Mononuclear cell (primary cell): Measurements from ENCODE around the gene MAEA. TPM values are rescaled to one million over a fixed set of nuclear protein-coding genes. Genes with fewer than 3 reads are reported as not detected.
"Not testable (repeated sequence)": the region's sequence is repeated elsewhere in the genome, so short reads cannot be mapped to it uniquely, and the experiment has no call there.

ENCODE experiments used
- H3K27me3 ChIP-seq: 2 replicates; pipeline ENCODE4 v1.6.0; 2011; ENCODE audit warnings: low read length, control low read depth; ENCODE audit not compliant: insufficient read depth
- H3K4me1 ChIP-seq: 2 replicates; pipeline ENCODE4 v1.5.1; 2011; ENCODE audit warnings: mild to moderate bottlenecking, low read length, control low read depth; ENCODE audit not compliant: insufficient read depth
- H3K4me3 ChIP-seq: 2 replicates; pipeline ENCODE4 v1.5.1; 2011; ENCODE audit warnings: mild to moderate bottlenecking, low read length, moderate library complexity
- H3K9me3 ChIP-seq: 2 replicates; pipeline ENCODE4 v1.5.1; 2011; ENCODE audit warnings: low read depth, mild to moderate bottlenecking, control low read depth, low read length
- total RNA-seq: library from RNA; depleted of rRNA; stranded (reverse); fragments of >200 nt; gene quantifications from one replicate; pipeline ENCODE4 v1.2.3, GENCODE V29; 2012

MAEA gene
- total RNA-seq, 1 donor, result 33.8 TPM

DNA sequence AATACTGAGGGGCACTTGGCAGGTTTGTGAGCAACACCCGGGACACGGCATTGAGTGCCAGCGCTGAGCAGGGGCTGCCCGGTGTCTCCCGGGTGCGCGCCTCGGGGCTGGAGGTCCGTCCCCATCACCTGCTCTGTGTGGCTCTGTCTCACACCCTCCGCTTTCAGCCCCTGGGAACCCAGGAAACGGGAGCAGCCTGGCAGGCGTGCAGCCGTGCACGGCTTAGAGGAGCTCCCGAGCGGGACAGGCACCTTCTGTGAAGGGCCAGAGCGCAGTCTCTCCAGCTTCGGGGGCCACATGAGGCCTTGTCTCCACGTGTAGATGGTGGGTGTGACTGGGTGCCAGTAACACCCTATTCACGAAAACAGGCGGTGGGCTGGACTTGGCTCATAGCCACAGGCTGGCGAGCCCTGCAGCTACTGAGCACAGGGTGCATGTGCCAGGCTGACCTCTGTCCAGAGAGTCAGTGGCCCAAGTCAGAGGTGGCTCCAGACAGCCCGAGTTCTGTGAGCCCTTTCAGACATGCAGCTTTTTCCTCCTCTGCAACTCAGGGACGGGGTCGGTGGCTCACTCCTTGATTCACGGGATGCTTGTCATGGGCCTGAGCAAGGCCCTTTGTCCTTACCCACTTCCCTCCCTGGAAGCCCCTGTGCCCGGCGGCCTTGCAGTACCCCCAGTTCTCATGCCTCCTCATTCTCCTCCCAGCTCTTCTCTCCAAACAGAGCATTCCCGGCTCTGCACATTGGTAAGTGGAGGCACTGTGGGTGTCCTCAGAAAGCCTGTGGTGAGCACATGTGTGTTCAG lies 80.8 kb downstream of the MAEA start:
- no peaks in the 10 kb centered on the region for H3K4me1 ChIP-seq

DNA sequence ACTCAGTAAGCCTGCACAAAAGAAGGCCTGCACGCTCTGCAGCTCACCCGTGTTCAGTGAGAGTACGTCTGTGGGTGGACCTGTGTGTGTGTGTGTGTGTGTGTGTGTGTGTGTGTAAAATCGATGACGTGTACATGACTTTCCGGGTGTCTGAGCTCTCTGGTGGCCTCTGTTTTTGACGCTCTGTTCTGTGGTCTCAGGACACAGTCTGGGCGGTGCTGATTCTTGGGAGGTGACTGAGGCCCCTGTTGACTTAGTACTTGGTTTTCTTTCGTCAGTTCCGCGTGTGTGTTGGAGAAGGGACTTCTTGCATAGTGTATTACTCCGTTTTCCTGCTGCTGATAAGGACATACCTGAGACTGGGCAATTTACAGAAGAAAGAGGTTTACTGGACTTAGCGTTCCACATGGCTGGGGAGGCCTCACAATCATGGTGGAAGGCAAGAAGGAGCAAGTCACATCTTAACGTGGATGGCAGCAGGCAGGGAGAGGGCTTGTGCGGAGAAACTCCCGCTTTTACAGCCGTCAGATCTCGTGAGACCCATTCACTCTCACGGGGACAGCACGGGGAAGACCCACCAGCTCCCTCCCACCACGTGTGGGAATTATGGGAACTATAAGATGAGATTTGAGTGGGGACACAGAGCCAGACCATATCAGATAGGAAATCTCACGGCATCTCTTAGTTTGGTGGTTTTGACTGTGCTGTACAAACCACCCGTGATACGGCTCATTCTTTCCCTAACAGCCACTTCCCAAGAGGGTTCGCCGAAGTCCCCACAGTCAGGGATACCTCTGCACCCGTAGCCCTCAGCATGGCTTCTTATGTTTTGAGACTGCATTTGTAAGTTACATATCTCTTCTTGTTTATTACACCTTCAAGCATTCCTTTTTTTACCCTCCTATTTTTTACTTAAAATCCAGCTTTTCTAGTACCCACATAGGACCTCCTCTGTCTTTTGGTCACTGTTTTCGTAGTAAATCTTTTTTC lies 81.8 kb downstream of the MAEA start:
- no peak overlapping the region for H3K4me3 ChIP-seq
- no peaks in the 10 kb centered on the region for H3K4me1 ChIP-seq
- H3K9me3 ChIP-seq, result no peaks in the 10 kb centered on the region
- H3K27me3 ChIP-seq, result no peaks in the 10 kb centered on the region

More for the DNA sequence above, 80.8 kb downstream of the MAEA start:
- no peak overlapping the region for H3K4me3 ChIP-seq
- no peaks in the 10 kb centered on the region for H3K27me3 ChIP-seq
- H3K9me3 ChIP-seq, result no peaks in the 10 kb centered on the region

DNA sequence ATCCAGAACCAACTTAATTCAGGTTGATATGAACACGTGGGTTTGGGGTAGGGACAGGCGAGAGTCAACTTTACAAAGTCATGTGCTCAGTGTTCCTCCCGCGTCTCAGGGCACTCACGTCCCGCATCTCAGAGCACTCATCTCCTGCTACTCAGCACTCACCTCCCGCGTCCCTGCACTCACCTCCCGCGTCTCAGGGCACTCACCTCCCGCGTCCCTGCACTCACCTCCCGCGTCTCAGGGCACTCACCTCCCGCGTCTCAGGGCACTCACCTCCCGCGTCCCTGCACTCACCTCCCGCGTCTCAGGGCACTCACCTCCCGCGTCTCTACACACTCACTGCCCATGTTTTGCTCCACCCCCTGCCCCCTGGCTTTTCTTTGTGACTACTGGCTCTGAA lies 82.9 kb downstream of the MAEA start:
- not testable (repeated sequence) for H3K9me3 ChIP-seq, H3K27me3 ChIP-seq, H3K4me1 ChIP-seq, H3K4me3 ChIP-seq

DNA sequence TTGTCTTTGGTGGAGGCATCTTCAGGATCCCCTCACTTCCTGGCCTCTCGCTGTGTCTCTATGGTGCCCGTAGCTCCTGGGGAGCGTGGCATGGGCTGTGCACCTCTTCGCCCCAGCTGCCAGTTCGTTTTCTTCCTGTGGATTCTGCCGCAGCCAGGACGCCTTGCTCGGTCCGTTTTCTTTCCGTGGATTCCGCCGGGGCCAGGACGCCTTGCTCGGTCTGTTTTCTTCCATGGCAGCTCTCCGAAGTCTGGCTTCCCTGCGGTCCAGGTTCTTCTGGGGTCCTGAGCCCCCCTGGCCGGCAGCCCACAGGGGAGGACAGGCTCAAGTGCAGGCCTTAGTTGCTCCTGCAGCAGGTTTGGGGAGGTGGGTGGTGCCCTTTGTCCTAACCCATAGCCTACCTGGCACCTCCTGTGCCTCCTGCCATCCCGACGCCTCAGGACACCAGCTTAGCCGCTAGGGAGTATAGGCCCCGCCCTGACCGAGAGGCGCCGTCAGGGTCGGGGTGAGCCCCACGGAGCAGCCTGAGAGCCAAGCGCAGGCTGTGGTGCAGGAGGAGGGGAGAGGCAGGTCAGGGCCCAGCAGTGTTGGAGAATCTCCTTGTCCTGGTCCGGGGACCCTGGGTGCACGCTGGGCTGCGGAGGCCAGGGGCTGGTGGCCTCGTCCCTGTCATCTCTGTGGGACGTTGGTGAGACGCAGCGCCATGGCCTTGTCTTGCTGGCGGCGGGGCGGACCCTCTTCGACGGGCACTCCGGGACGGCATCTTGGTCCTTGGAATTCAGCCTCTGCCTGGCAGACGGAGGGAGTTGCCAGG lies 84.4 kb downstream of the MAEA start:
- Histone ChIP-seq H3K27me3 (no peaks in the 10 kb centered on the region), H3K9me3 (no peaks in the 10 kb centered on the region), H3K4me3 (no peak overlapping the region), H3K4me1 (no peaks in the 10 kb centered on the region)

DNA sequence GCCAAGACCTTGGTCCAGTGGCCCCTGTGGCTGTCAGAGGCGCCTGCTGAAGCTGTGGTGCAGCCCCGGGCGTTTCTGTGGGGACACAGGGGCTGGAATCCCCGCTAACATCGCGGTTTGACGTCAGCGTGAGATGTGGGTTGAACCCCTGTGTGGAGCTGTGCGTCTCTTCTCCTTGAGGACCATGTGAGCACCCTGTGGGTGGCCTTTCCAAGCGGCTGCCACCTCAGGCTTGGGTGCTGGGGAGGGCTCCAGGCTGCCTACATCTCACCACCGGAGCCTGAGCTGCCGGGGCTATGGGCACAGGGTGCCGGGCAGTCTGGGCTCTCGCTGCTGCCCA lies 85.0 kb downstream of the MAEA start:
- H3K27me3 ChIP-seq, result no peaks in the 10 kb centered on the region
- H3K4me1 ChIP-seq, result no peaks in the 10 kb centered on the region
- no peaks in the 10 kb centered on the region for H3K9me3 ChIP-seq

DNA sequence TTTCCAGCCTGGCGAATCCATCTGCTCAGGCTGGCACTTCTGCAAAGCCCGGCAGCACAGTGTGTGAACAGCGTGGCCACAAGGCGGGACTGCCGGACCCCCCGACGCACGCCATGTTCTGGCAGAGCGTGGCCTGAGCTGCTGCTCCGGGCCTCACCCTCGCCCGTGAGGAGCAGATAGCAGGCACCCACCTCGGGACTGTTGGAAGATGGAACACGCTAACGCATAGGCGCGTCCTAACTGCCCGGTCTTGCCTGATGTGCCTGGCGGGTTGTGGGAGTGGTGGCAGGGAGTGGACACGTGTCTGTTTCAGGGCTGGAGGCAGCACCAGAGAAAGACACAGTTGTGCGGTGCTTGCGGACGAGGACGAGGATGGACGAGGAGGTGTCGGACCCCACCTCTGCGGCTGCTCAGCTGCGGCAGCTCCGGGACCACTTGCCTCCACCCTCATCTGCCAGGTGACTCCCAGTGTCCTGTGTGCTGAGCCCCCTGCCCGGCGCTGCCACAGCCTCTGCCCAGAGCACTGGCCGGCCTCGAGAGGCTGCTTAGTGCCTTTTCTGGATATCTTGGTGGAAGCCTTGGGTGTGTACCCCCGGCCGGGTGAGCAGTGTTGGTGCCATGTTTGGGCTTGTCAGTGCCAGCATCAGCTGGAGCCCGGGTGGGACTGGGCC lies 85.5 kb downstream of the MAEA start:
- Histone ChIP-seq H3K27me3 (no peaks in the 10 kb centered on the region), H3K4me1 (no peaks in the 10 kb centered on the region), H3K4me3 (no peak overlapping the region), H3K9me3 (no peaks in the 10 kb centered on the region)

More for the DNA sequence above, 85.0 kb downstream of the MAEA start:
- H3K4me3 ChIP-seq, result no peak overlapping the region

DNA sequence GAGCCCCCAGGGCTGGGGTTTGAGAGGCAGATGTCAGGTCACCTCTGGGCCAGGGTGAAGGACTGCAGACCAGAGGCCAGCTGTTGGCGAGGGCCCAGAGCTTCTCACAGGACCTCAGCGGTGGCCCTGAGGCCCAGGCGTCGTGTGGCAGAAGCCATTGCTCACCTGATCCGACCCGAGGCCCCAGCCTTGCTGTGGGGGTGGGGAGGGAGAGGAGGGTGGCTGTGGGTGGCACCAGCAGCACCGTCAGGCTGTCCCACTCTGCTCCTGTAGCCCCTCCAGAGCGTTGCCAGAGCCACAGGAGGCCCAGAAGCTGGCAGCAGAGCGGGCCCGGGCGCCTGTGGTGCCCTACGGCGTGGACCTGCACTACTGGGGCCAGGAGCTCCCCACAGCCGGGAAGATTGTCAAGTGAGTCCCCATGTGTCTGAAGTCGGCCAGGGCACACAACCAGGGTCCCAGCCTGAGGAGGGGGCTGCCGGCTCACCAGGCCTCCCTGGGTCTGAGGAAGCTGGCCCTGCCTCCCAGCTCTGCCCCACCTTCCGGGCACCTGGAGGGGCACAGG lies 86.2 kb downstream of the MAEA start:
- no peaks in the 10 kb centered on the region for H3K4me1 ChIP-seq
- no peak overlapping the region for H3K4me3 ChIP-seq
- no peaks in the 10 kb centered on the region for H3K9me3 ChIP-seq
- H3K27me3 ChIP-seq, result no peaks in the 10 kb centered on the region

DNA sequence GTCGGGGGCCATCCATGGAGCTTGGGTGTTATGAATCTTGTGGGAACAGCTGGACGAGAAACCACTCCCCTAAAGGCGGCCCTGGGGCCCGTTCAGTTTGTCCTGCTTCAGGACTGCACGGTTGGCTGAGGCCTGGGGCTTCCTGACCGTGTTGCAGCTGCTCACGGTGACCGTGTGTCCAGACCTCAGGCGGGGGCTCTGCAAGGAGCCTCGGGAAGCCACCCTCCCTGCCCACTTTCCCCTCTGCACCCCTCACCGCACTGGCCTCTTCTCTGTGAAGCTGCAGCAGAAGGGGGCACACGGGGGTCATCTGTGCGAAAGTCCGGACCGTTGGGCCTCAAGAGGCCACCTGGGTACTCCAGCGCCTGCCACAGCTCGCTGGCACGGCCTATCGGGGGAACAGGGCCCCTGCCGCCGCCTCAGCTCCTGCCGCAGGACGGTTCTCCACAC lies 86.7 kb downstream of the MAEA start:
- Histone ChIP-seq H3K4me1 (no peaks in the 10 kb centered on the region), H3K27me3 (no peaks in the 10 kb centered on the region), H3K4me3 (no peak overlapping the region), H3K9me3 (no peaks in the 10 kb centered on the region)

DNA sequence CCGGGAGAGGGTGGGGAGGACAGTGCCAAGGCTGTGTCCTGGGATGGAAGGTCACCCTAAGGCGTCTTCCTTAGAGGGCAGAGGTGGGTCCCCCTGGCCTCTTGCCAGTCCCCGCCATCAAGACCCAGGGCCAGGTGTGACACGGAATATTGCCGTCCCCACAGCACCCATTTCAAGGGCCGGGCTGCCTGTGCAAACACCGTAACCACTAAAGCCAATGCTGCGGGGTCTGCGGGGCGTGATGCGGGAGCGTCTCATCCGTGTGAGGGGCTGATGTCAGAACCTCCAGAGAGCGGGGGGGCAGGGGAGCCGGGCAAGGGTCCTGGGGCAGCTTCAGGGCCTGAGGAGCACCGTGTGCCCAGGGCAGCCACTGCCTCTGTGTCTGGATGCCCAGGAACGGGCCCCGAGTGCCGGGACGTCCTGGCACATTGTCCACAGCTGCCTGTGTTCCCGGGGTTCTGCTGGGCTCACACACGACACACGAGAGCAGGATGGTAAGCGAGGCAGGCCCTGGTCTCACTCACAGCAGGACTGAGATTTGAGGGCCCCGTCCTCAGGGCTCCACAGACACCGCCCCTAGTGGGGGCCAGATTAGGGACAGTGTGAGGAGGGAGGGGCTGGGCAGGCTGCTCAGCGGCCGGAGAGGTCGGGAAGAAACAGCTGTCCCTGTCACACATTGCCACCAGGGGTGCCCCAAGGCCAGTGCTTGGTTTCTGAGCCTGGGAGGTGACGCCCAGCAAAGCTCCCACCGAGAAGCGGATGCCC lies 87.3 kb downstream of the MAEA start:
- Histone ChIP-seq H3K27me3 (no peaks in the 10 kb centered on the region), H3K4me1 (no peaks in the 10 kb centered on the region), H3K4me3 (no peak overlapping the region), H3K9me3 (no peaks in the 10 kb centered on the region)

DNA sequence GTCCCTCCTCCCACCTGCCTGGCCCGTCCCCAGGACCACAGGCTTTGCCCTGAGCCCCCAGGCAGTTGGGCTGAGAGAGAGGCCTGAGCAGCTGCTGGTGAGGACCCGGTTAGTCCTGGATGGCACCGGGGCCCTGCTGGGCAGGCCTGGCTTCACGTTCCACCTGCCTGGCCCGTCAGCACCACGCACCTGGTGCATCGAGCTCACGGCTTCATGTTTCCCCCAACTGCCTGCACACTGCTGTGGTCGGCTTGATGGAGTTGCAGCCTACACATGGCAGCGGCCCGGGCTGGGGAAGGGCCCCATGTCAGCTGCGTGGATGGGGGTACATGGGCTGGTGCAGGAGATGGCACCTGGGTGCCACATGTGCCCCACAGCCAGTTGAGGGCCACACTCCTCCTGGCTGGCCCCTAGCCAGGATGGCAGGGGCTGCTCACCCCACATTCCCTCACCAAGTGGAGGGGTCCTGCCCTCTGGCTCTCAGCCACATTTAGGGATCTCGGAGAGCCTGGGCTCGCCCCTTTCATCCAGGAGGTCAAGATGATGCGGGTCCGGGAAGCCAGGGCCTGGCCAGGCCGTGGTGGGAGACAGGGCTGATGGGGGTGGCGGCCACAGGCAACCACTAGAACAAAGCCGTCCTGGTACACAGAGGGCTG lies 88.0 kb downstream of the MAEA start:
- Histone ChIP-seq H3K4me3 (no peak overlapping the region), H3K4me1 (no peaks in the 10 kb centered on the region), H3K9me3 (no peaks in the 10 kb centered on the region), H3K27me3 (no peaks in the 10 kb centered on the region)

DNA sequence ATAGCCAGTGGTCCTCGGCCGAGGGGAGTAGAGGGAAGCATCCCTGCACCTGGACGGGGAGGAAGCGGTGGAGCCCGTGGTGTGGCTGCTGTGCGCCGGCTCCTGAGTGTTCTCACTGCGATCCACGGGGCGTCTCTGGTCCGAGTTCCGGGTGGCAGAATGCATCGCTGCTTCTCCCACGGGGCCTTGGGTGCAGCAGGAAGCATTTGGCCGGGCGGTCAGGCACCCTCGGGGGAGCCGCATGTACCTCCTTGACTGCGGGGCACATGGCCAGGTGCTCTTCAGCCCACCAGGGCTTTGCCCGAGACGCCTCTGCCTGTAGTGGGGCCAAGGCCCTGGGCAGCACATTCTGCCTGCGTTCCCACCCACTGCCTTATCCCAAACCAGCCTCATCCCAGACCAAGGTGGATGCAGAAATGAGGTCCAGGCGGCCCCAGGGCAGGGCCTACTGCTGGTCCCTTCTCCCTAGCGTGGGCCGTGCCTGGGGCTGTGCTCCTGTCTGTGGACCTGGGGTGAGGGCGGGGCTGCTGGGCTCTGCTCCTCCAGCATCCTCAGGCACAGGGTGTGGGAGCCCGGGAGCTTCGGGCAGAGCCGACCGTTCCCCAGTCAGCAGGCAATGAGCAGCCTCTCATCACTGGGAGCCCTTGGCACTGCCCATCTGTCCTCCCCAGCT lies 89.0 kb downstream of the MAEA start:
- no peaks in the 10 kb centered on the region for H3K9me3 ChIP-seq
- no peaks in the 10 kb centered on the region for H3K27me3 ChIP-seq
- H3K4me3 ChIP-seq, result no peak overlapping the region
- no peaks in the 10 kb centered on the region for H3K4me1 ChIP-seq

DNA sequence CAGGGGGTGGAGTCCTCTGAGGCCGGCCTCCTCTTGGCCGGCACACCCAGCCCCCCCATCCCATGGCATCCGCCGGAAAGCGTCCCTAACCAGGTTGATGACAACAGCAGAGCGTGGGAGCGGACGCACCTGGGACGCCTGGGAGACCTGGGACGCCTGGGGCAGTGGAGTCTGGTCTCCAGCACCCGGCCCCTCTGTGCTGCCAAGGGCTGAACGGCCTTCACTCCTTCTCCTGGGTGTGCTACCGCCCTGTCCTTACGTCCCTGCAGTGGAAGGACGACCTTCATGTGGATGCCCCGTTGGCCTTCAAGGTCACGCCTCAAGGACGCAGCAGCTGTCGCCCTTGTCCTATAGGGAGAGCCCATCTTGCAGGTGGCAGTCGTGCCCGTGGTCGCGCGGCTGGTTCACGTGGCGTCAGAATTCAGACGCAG lies 89.7 kb downstream of the MAEA start:
- no peak overlapping the region for H3K4me3 ChIP-seq
- no peaks in the 10 kb centered on the region for H3K27me3 ChIP-seq
- no peaks in the 10 kb centered on the region for H3K9me3 ChIP-seq
- H3K4me1 ChIP-seq, result no peaks in the 10 kb centered on the region
